GM18870 (cell line): Measurements from ENCODE around the gene NCAM1.
"Not testable (repeated sequence)": the region's sequence is repeated elsewhere in the genome, so short reads cannot be mapped to it uniquely, and the experiment has no call there.

Experiments used
- ATAC-seq: cut with Tn5 transposase; IDR thresholded peaks from one replicate; pipeline ENCODE4 v1.9.1; 2021; ENCODE audit warnings: moderate library complexity; ENCODE audit not compliant: unreplicated experiment

NCAM1 gene

GRCh38 chr11:113019711-113020110, 58.5 kb downstream of the NCAM1 start:
- ATAC-seq = no peak

DNA sequence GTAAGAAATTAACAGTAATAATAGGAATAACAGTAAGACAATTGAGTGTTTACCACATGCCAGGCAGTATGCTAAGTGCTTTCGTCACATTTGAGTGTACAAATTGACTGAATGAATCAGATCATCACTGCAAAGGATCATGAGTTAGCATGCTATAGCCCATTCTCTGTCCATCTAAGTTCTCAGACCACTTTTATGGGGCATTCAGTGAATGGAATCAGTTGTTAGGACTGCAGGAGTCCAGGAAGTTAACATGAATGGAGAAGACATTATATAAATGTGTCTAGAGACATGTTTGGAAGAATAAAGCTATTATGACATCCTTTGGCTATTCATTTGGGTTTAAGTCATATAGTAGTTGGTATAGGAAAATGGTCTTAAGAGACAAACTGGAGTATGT, 59.9 kb downstream of the NCAM1 start:
- ATAC-seq = no peak

DNA sequence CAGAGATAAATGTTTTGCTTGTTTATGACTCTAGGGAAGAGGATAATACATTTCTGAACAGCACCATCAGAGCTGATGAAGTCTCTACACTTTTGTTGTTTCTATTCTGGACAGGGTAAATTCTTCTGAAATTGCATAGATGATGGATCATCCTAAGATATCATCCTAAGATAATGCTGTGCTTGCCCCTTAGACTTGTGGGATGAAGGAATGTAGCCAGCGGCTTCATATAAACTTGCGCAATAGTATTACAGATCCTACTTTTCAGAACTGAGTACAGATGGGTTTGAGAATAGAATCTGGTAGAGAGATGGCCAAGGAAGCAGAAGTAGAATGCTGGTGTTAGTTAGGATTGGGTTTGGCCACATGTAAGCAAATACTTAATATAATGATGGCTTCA, 61.0 kb downstream of the NCAM1 start:
- ATAC-seq = no peak

- ATAC-seq = no peak
These were observed 62.0 kb downstream of the NCAM1 start for GRCh38 chr11:113023228-113023627.

DNA sequence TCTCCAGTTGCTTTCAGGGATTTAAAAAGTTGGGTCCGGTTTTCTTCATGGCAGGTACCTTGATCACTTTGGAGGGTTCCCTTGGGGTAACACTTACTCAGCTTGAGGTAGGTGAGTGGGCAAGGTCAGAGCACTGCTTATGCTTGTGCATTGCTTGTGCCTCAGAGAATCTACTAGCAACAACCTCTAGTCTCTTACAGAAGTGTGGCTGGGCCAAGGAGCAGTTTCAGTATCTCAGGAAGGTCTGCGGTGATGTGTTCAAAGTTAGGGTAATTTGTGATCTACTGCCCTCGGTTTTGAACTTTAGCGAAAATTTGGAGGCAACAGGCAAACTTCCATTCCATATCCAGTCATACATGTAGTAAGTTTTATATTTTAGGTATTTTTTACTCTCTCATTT, 62.8 kb downstream of the NCAM1 start:
- no peak for ATAC-seq

DNA sequence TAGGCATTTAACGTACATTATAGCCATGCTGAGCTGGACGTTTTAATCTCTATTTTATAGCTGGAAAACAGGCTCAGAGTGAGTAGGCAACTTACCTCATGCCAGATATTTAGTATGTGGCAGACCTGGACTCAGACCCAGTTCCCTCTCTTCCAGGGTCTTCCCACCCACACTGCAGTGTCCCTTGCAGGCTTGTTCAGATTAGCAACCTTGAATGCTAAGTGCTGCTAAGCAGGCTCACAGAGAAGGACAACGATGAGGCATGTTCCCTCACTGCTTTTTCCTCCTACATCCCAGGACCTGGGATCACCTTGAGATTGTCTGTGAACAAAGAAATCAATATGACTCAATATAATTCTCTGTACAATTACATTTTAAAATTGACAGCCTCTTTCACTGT, 65.6 kb downstream of the NCAM1 start:
- no peak for ATAC-seq

DNA sequence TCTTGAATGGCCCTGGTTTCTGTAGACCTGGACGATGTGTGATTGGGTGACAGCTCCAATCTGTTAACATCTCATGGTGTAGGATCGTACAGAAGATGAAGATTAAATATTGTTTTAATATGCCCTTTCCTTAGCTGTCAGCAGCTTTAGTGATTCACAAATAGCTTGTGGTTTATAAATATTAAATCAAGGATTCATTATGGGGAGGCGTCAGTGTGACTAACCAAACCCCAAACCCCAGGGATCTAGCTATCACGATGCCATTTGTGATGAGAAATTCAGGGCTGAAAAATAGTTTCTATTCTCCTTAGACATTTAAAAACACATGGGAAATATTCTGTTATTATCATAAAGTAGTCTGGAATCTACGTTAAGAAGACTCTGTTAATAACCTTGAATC, 73.4 kb downstream of the NCAM1 start:
- ATAC-seq = no peak

DNA sequence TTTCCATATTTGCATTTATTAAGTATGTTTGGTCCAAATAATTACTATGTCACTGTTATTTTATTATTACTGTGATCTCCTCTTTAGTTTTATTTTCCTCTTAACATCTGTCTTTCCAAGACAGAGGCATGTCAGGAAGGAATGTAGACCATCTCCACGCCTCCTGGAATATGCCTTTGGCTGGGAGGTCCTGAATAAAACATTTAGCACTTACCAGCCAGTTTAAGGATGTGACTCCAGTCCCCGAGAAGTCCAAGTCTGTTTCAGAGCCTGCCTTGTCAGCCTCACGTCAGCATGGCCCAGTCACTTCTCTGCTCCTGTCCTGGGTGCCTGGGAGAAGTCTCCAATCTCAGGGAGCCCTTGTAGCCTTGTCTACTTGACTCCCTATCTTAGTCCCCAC, 74.5 kb downstream of the NCAM1 start:
- ATAC-seq = no peak

DNA sequence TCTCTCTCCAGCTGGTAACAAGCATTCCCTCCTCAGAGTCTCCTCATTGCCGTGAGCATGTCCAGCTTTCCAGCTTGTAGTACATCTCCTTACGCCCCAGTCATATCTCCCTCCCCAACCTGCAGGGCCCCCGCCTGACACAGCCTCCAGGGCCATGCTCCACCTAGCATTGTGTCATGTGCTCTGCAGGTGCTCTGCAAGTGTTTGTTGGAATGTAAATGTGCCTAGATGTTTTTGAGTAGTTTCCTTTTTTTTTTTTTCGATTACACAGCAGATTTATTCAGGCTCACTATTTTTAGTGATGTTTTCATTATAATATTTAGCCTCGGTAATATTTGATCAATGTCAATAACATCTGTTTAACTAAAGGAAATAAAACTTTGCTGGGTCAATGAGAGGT, 82.5 kb downstream of the NCAM1 start:
- no peak for ATAC-seq

DNA sequence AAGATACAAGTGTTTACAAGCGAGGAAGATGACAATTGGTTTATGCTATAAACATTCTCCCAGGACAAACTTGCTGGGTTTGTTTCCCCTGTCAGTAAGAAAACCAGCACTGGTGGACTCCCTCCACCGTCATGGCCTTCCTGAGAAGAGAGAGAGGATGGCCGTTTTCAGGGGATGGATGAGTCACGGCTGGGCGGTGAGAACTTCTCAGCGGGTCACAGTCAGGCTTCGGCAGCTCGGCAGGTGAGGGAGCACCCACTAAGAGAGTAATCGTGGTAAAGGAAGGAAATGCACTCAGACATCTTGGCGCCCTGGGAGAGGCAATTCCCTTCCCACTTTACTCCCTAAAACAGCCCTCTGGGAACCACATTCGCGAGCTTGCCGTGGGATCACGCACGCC, 83.9 kb downstream of the NCAM1 start:
- ATAC-seq = no peak

DNA sequence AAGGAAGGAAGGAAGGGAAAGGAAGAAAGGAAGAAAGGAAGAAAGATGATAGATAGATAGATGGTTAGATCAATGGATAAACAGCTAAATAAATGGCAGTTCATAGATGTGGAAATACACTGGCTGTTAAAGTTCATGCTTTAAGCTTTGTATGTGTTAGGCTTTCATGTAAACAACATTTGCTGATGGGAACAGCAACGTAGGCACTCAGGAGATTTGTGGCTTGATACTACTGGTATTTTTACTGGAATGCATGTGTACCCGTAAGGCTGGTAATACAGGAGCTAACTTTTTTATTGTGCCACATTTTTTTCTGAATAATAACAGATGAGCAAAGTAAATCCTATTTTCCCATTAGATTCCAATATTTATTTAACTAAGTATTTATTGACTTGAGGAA, 85.6 kb downstream of the NCAM1 start:
- ATAC-seq = no peak

DNA sequence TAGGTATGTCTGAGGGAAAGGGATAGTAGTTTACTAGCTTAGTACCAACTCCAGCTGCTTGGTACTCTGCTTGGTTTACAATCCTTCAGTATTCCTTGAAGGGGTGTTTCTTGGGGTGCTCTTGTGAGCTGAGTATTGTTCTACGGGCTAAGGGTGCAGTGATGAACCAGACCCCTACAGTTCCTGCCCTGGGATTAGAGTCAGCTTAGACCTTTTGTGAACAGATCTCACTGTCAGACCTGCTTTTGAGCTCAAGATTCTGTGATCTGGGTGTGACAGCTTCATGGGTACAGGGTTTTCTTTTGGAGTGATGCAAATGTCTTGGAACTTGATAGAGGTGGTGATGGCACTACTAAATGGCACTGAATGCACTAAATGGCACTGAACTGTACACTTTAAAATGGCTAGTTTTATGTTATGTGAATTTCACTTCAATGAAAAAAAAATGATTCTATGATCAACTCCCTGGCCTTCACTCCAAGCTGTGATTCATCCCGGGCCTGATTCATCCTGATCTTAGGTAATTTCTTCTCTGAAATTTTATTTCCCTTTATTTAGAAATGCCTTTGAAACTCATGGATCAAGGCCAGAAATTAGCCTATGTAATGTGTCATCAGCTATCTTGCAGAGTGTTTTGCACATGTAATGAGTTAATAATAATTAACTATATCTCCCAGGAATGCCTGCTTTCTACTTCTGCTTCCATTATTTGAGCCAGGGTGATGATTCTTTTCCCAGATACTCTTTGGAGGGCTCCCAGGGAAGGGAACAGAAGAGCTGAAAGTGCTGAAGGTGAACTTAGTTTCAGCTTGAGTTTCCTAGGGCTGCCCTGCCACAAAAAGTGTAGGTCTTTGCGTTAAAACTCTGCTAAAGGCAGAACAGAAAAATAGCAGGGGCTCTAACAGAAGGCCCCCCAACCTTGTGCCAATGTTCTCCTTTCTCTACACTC, 87.9 kb downstream of the NCAM1 start:
- ATAC-seq = no peak

DNA sequence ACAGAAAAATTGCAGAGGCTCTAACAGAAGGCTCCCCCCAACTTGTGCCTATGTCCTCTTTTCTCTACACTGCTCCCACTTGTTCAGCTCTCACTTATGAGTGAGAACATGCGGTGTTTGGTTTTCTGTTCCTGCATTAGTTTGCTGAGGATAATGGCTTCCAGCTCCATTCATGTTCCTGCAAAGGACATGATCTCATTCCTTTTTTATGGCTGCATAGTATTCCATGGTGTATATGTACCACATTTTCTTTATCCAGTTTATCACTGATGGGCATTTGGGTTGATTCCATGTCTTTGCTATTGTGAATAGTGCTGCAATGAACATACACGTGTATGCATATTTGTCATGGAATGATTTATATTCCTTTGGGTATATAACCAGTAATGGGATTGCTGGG, 91.8 kb downstream of the NCAM1 start:
- not testable (repeated sequence) for ATAC-seq

DNA sequence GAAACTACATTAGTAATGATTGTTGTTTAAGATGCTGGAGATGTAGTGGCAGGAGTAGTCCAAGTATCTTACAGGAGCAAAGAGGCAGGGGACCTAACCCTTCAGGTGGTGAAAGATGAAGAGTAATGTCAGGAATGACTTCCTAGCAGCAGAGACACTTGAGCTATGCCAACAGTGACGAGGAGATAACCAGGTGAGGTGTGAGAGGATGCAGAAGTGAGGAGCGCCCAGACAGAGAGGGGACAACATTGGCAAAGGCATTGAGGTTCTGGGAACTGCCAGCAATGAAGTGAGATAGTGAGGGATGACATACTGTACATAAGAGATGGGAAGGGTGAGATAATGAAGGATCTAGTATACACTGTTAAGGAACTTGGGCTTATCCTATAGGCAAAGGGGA, 95.8 kb downstream of the NCAM1 start:
- no peak for ATAC-seq

GRCh38 chr11:113059548-113059947, 98.3 kb downstream of the NCAM1 start:
- no peak for ATAC-seq

- ATAC-seq = no peak
These were observed 104.1 kb downstream of the NCAM1 start for GRCh38 chr11:113065330-113065729.

DNA sequence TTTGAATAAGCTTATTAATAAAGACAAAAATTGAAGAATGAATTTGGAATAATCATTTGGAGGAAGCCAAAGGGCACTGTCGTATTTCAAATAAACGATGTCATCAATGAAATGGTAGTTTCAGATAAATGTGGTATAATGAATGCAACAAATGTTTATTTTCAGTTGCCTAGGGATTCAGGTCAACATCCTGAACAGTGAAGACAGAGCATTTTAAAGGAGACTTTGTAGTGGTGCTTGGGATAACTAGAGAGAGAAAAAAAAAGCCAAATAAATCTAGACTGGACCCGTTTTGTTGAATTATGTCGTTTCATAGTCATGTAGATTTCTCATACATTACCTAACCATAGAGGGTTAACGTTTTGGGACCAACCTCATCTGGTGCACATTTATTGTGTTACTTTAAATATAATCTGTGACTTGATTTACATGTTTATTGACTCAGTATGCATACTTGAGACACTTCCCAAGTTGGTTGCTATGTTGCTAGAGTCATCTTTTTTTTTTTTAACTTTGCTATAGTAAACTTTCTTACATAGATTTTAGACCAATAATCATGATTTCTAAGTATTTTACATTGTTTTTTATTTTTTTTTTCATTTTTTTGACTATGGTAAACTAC, 111.1 kb downstream of the NCAM1 start:
- no peak for ATAC-seq

GRCh38 chr11:113073290-113073953, 112.2 kb downstream of the NCAM1 start:
- no peak for ATAC-seq

GRCh38 chr11:113075586-113076095, 114.4 kb downstream of the NCAM1 start:
- ATAC-seq = no peak

- no peak for ATAC-seq
These were observed 116.2 kb downstream of the NCAM1 start for GRCh38 chr11:113077379-113077778.

- no peak for ATAC-seq
These were observed 121.2 kb downstream of the NCAM1 start for GRCh38 chr11:113082341-113082955.
